ENCODE results near the gene TMEM191C. TPM values are rescaled to one million over a fixed set of nuclear protein-coding genes. Genes with fewer than 3 reads are reported as not detected.
"Not testable (repeated sequence)": the region's sequence is repeated elsewhere in the genome, so short reads cannot be mapped to it uniquely, and the experiment has no call there.

TMEM191C gene
- 10 to 100 TPM in 3 of 8 experiments, 1 to 10 TPM in 4, under 1 TPM in 1; 0.56 to 30.8 (median 5.7) TPM for total RNA-seq

DNA sequence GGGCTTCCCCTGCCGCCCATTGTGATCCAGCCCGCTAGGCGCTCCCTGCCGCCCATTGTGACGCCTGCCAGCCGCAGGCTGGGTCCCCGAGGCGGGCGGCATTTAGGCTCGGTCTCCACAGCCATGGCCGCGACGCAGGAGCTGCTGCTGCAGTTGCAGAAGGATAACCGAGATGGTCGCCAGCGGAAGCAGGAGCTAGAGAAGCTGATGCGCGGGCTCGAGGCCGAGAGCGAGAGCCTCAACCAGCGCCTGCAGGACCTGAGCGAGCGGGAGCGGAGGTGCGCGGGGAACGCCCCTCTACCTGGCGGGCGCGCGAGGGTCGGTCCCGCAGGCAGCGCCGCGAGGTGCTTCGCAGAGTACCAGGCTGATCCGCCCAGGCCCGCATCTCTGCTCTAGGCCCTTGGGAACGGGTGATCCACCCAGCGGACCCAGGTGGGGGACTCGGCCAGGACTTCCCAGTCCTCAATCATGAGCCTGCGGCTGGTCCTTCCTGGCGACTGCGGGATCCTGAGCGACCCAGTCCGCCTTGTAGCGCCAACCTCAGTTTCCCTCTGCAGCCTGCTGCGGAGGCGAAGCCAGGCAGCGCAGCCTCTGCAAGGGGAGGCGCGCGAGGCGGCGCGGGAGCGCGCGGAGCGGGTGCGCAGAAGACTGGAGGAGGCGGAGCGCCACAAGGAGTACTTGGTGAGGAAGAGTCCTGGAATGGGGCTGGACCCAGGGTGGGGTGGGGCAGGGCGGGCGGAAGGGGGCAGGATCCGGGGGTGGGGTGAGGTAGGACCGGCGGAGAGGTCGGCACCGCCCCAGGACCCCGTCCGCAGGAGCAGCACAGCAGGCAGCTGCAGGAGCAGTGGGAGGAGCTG, at the start of gene TMEM191C:
Gene TMEM191C (plus strand): TSS at position 51 of the 857 bp plus-strand sequence. CDS start 73 bp downstream, at position 124.
- WGBS, 10 experiments, result no CpG with 5 or more reads among the region's 74 CpGs
- peak in 7 of 8 experiments; percentile 0 to 39 (median 1) for ATAC-seq (replicated peaks in 6 of 8)
- in situ Hi-C loops (cut with MboI; ENCODE audit: low pct_unique_long_range_greater_than_20kb in 2 of 9, low sequenced_read_pairs in 9 of 9, unreplicated experiment in 9 of 9); H3K4me1 ChIP-seq (replicated peaks in 1 of 2): not testable (repeated sequence)
- H3K27ac ChIP-seq, result peak within 1 kb of the TSS; percentile 88 to 89
- H3K4me3 ChIP-seq, result peak within 1 kb of the TSS; percentile 40 to 50 (median 43)

DNA sequence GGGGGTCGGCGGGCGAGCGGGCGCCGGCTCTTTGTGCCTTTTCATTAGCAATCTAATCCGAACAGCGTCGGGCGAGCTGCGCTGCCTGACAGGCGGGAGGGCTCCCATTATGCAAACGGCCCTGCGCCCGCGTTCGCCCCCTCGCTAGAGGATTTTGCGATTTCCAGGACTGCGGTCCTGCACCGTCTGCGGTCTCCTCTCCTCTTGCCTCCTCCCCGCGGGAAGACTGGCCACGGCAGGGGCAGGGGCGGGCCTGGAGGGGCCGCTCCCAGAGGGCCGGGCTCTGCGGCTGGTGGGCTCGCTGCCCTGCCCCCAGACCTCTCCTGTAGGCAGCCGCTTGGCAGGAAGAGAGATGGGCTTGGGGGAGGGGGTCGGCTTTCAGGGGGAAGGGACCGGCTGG, 49.3 kb upstream of the TMEM191C start:
- peak; percentile 39 to 73 (median 69) for ATAC-seq (replicated peaks in 6 of 8)
- in situ Hi-C loops (cut with MboI; ENCODE audit: low pct_unique_long_range_greater_than_20kb in 2 of 9, low sequenced_read_pairs in 9 of 9, unreplicated experiment in 9 of 9); H3K4me1 ChIP-seq (replicated peaks in 1 of 2): not testable (repeated sequence)
- peak overlapping the region; percentile 40 to 68 (median 41) for H3K4me3 ChIP-seq
- peak overlapping the region; percentile 80 to 83 for H3K27ac ChIP-seq
- whole genome bisulfite sequencing, 10 experiments, result no CpG with 5 or more reads among the region's 33 CpGs

DNA sequence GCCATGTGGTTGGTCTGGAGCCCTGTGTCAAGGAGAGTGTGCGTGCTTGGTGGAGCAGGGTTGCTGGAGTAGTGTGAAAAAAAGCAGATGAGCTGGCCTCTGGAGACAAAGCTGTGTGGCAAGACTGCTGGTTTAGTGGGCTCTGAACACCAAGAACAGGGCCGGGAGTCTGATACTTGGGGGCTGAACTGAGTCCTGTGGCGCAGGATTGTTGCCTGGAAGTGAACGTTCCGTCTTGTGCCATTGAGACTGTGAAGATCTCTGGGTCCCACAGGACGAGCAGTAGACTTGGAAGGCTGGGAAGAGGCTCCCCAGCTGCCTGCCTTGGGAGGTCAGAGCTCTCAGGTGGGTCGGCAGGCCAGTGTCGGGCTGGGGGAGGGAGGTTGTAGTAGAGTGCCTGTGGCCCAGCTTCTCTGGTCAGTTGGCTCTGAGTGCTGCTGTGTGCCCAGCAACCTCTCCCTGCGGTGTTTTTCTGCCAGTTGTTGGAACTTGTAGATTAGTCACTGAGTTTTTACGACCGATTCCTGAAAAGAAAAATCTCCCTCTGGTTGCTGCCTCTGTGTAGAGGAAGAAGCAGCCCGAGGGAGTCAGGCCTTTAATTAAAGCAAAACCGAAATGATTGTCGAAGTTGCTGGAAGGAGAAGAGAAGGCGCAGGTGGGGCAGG, 48.1 kb upstream of the TMEM191C start:
- in situ Hi-C loops (cut with MboI; ENCODE audit: low pct_unique_long_range_greater_than_20kb in 2 of 9, low sequenced_read_pairs in 9 of 9, unreplicated experiment in 9 of 9); H3K4me3 ChIP-seq; H3K4me1 ChIP-seq (replicated peaks in 1 of 2); H3K27ac ChIP-seq: not testable (repeated sequence)
- peak in 4 of 8 experiments; percentile 2 to 9 (median 4) for ATAC-seq (replicated peaks in 6 of 8)
- WGBS, 10 experiments, result no CpG with 5 or more reads among the region's 15 CpGs

DNA sequence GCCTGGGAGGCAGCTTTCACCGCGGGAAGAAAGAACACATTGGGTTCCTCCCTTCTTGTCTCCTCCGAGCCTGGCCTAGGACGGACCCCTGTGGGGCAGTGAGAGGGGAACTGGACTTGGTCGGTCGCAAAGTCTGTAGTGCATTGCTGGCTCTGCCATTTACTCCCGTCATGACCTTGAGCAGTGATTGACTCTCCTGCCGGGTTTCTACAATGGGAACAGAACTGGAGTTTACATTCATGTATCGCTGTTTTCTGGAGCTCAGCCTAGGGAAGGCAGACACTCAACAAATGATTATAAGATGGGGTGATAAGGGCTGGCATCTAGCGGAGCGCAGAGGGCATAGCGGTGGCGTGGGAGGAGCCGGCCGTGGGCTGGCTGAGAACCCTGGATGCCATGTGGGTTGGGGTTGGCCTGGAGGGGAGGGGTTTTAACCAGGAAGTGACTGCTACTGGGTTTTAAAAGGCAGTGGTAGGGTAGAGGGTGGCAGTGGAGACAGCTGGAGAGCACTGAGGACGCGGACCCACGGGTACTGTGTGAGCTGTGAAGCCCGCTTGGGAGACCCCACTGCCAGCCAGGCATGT, 46.9 kb upstream of the TMEM191C start:
- H3K4me1 ChIP-seq (replicated peaks in 1 of 2); in situ Hi-C loops (cut with MboI; ENCODE audit: low pct_unique_long_range_greater_than_20kb in 2 of 9, low sequenced_read_pairs in 9 of 9, unreplicated experiment in 9 of 9); H3K27ac ChIP-seq; H3K4me3 ChIP-seq: not testable (repeated sequence)
- ATAC-seq (replicated peaks in 6 of 8), result peak in 1 of 8 experiments; percentile 2
- WGBS, 10 experiments, result no CpG with 5 or more reads among the region's 19 CpGs

DNA sequence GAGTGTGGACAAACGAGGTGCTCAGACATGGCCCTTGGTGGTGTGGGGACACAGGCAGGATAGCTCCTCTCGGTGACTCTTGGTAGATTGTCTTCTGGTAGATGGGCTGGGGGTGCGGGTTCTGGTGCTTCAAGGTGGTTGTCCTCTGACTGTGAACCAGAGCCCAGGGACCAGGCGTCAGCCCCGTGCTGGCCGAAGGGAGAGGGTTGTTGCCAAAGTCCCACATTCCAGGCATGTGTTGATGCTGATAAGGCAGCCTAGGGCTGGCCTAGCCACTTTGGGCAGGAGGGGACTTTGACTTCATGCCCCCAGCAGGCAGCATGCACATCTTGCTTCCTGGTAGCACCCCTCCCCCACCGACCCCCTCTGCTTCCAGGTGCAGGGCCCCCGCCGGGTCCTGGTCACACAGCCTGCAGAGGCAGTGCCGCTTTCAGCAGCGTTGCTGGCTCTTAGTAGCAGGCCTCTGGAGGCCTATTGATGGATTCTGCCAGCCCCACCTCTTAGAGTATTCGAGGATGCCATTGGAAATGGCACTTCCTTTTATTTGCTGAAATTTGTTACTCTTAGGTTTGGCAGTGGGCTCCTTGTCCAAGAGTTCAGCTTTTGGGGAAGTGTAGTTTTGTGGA, 43.0 kb upstream of the TMEM191C start:
- H3K4me3 ChIP-seq; H3K27ac ChIP-seq; in situ Hi-C loops (cut with MboI; ENCODE audit: low pct_unique_long_range_greater_than_20kb in 2 of 9, low sequenced_read_pairs in 9 of 9, unreplicated experiment in 9 of 9); H3K4me1 ChIP-seq (replicated peaks in 1 of 2): not testable (repeated sequence)
- peak in 3 of 8 experiments; percentile 23 to 49 (median 48) for ATAC-seq (replicated peaks in 6 of 8)
- WGBS, 10 experiments, result no CpG with 5 or more reads among the region's 12 CpGs

DNA sequence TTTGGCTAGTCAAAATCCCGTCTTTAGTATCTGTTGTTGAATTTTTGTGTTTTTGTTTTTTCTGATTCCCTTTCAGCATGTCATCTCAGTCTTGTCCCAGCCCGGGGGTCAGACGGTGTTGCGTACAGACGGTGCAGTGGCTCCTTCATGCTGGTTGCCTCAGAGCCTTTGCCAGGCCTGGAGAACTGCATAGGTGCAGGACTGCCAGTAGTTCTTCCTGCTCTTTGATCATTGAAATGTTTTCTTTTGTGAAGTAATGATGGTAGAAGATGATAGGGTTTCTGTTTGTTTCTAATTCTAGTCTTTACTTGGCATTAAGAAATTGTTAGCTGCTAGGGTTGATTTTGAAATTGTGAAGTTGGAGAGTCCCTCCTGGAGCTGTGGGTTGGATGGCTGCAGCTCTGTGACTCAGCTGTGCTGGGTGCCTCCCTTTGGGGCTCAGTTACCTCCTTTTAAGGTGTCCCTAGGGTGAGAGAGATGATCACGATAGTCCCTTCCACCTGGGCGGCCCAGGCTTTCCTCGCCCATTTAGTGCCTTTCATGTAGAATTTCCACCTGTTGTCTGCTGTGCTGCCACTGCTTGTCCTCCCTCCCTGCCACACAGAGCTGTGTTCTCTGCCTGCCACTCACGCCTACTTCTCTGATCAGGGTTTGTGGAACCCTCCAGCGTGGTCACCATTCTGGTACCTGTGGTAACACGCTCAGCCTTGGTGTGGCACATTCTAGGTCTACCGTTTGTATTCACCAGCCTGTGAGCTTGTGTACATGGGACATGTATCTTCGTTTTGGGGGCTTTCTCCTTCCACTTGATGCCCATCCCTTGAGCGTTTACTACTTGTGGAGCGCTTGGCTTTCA, 32.6 kb upstream of the TMEM191C start:
- ATAC-seq (replicated peaks in 6 of 8); H3K4me3 ChIP-seq; H3K4me1 ChIP-seq (replicated peaks in 1 of 2); H3K27ac ChIP-seq; in situ Hi-C loops (cut with MboI; ENCODE audit: low pct_unique_long_range_greater_than_20kb in 2 of 9, low sequenced_read_pairs in 9 of 9, unreplicated experiment in 9 of 9): not testable (repeated sequence)
- WGBS, 10 experiments, result no CpG with 5 or more reads among the region's 15 CpGs

DNA sequence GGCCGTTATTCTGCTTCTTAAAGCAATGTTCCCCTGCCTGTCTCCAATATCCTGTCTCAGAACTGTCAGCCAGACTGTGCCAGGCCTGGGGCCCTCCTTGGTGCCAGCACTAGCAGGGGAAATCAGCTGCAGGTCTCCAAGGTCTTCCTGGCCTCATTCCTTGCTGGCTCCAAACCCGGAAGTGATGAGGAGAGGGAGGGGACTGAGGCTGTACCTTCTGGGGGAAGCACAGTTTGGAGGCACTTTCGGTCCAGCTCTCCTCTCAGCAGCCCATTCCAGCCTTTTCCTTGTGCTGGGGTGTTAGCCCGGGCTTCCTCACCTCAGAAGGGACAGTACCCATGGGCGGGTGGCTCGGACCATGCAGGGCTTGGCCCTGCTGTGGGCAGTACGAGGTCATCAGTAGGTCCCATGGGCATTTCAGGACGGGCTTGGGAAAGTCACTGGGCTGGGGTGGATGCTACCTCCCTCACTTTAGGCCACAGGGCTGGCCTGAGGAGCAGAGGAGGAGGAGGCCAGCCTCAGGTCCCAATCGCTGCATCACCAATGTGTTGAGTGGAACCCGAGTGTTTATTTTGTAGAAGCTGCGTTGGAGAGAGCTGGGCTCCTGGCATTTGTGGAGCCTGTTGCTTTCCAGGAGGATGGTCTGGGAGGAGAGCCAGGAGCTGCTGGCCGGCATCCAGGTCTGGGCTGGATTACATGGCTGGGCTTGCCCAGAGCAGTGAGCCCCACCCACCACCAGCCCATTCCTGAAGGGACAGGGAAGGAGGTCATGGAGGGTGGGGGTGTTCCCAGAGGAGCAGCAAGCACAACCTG, 31.0 kb upstream of the TMEM191C start:
- H3K4me1 ChIP-seq (replicated peaks in 1 of 2); H3K27ac ChIP-seq; in situ Hi-C loops (cut with MboI; ENCODE audit: low pct_unique_long_range_greater_than_20kb in 2 of 9, low sequenced_read_pairs in 9 of 9, unreplicated experiment in 9 of 9); H3K4me3 ChIP-seq: not testable (repeated sequence)
- WGBS, 10 experiments, result no CpG with 5 or more reads among the region's 12 CpGs
- peak; percentile 35 to 88 (median 70) for ATAC-seq (replicated peaks in 6 of 8)

DNA sequence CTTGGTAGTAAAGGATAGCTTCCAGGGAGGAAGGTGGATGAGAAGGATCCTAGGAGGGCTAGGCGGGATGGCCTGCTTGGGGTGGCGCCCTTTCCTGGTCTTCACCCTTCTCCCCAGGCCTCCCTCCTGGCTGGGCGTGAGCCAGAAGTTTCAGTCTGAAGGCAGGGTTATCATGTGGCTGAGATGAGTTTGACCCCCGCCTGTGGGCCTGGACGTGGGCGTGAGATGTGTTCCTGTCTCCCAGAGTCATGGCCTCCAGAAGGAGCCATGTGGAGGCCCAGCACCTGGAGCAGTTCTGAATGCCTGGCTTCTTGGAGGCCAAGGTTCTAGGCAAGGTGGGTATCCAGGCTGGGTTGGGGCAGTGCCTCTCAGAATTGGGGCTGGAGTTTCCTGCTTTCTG, 29.2 kb upstream of the TMEM191C start:
- H3K27ac ChIP-seq, result peak overlapping the region in 1 of 2 donors; percentile 78
- H3K4me3 ChIP-seq; in situ Hi-C loops (cut with MboI; ENCODE audit: low pct_unique_long_range_greater_than_20kb in 2 of 9, low sequenced_read_pairs in 9 of 9, unreplicated experiment in 9 of 9); H3K4me1 ChIP-seq (replicated peaks in 1 of 2): not testable (repeated sequence)
- WGBS, 10 experiments, result no CpG with 5 or more reads among the region's 6 CpGs
- peak in 1 of 8 experiments; percentile 3 for ATAC-seq (replicated peaks in 6 of 8)

DNA sequence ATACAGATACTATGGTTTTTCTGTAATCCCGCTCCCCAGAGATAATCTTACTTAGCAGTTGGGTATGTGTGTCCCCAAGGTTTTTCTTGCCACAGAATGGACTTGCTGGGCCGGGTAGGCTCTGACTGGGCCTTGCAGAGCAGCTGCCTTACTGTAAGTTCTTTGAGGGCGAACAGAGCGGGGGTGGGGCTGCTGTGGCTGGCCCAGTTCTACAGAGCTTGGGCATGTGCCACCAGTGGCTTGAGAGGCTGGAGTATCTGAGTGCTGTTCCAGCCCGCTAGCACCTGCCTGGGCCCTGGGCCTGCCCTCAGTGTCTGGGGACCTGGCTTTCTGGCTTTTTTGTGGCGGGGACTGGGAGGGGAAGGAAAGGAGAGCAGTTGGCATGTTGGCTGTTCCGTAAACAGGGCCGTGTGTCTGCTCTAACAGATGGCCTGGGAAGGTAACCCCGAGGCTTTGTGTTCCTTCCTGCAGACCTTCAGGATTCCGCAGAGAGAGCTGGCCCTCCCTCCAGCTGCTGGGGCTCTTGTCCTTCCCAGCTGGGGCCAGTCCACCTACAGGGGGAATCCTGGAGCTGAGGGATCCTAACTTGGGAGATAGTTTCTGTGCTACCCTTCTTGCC, 27.1 kb upstream of the TMEM191C start:
- no CpG with 5 or more reads among the region's 10 CpGs for WGBS, 10 experiments
- in situ Hi-C loops (cut with MboI; ENCODE audit: low pct_unique_long_range_greater_than_20kb in 2 of 9, low sequenced_read_pairs in 9 of 9, unreplicated experiment in 9 of 9), result not testable (repeated sequence)
- peak in 4 of 8 experiments; percentile 2 to 6 (median 4) for ATAC-seq (replicated peaks in 6 of 8)

DNA sequence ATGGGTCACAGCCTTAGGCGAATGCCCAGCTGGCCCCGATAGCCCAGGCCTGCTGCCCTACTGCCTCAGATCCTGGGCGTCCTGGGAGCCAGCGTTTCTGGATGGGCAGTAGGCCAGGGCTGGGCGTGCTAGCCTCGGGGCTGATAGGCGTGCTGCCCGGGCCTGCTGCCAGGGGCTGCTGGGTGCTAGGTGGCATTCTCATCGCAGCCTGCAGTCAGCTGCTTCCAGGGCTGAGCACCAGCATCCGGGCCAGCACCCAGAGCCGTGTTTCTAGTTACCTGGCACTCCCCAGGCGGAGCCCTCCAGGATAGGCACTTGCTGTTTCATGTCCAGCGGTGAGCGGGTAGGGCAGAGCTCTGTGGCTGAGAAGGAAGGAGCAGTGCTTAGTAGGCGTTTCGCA, 26.5 kb upstream of the TMEM191C start:
- H3K27ac ChIP-seq; in situ Hi-C loops (cut with MboI; ENCODE audit: low pct_unique_long_range_greater_than_20kb in 2 of 9, low sequenced_read_pairs in 9 of 9, unreplicated experiment in 9 of 9); H3K4me3 ChIP-seq: not testable (repeated sequence)
- WGBS, 10 experiments, result no CpG with 5 or more reads among the region's 16 CpGs
- H3K4me1 ChIP-seq (replicated peaks in 1 of 2), result peaks cover 9 to 11% of the 10 kb centered on the region in 2 donors
- peak in 2 of 8 experiments; percentile 10 to 12 for ATAC-seq (replicated peaks in 6 of 8)

More for the DNA sequence above, 27.1 kb upstream of the TMEM191C start:
- not testable (repeated sequence) for H3K27ac ChIP-seq, H3K4me3 ChIP-seq
- H3K4me1 ChIP-seq (replicated peaks in 1 of 2), result peaks cover 9 to 11% of the 10 kb centered on the region in 2 donors

DNA sequence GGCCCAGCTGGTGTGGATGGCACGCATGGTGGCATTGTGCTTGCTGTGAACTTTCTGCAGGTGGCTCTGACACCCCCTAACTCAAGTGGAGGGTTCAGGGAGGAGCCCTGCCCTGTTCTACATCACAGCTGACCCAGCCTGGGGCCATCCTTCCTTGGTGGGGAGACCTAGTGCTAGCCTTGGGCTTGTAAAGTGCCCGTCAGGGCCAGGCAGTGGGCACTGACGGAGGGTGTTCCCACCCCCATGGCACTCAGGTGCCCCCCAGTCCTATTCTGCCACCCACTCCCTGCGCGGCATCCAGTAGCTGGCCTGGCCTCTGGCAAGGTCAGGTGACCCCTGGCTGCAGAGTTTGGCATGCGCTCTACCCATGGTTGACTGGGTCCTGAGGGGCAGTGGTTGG, 26.0 kb upstream of the TMEM191C start:
- peaks cover 9 to 11% of the 10 kb centered on the region in 2 donors for H3K4me1 ChIP-seq (replicated peaks in 1 of 2)
- ATAC-seq (replicated peaks in 6 of 8); in situ Hi-C loops (cut with MboI; ENCODE audit: low pct_unique_long_range_greater_than_20kb in 2 of 9, low sequenced_read_pairs in 9 of 9, unreplicated experiment in 9 of 9); H3K4me3 ChIP-seq; H3K27ac ChIP-seq: not testable (repeated sequence)
- WGBS, 10 experiments, result no CpG with 5 or more reads among the region's 6 CpGs
